ENCODE data around the gene CFAP43.

Gene CFAP43

DNA sequence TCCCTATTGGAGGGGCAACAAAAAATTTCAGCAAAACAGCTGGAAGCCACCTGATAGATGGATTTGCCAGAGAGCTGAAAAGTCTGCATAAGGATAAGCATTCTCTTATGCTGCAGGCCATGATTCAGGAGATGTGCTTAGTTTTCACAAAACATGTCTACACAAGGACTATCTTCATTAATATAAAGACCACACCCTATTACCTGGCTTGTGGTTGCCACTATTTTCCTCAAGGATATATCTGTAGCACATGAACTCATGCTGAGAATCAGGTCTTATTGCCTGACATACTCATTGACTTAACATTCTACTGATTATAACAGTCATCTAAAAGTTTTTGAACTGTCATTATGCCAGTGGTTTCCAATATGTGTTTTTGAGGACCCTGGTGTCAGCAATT, 139.4 kb downstream of the CFAP43 start:
- TF ChIP-seq, protein P1, sequence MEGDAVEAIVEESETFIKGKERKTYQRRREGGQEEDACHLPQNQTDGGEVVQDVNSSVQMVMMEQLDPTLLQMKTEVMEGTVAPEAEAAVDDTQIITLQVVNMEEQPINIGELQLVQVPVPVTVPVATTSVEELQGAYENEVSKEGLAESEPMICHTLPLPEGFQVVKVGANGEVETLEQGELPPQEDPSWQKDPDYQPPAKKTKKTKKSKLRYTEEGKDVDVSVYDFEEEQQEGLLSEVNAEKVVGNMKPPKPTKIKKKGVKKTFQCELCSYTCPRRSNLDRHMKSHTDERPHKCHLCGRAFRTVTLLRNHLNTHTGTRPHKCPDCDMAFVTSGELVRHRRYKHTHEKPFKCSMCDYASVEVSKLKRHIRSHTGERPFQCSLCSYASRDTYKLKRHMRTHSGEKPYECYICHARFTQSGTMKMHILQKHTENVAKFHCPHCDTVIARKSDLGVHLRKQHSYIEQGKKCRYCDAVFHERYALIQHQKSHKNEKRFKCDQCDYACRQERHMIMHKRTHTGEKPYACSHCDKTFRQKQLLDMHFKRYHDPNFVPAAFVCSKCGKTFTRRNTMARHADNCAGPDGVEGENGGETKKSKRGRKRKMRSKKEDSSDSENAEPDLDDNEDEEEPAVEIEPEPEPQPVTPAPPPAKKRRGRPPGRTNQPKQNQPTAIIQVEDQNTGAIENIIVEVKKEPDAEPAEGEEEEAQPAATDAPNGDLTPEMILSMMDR (IDR thresholded peaks at IDR 0.05; ENCODE audit: low read depth, low read length) = no peak
- DNase-seq (ENCODE audit: low read depth, low spot score) = no peak
- in situ Hi-C loops (cut with HindIII; ENCODE audit: low sequenced_read_pairs) = no loop called here
- no peak overlapping the region for H3K4me3 ChIP-seq (ENCODE audit: low read depth, low read length)

DNA sequence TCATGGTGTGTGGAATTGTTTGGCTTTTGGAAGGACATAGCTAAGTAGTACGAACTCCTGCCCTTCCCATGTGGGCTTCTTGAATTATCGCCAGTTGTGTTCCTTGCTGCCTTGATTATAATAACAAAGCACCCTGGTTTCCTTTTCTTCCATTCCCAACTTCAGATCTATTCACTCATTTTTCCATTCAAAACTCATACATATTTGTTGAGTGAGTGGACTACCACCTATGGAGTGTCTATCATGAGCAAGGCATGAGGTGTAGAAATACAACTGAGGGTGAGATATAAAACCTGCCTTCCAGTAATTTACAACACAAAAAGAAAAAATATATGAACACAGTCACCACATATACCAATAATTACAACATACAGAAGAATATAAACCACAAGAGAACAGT, 141.6 kb downstream of the CFAP43 start:
- in situ Hi-C loops (cut with HindIII; ENCODE audit: low sequenced_read_pairs) = no loop called here
- DNase-seq (ENCODE audit: low read depth, low spot score) = peak; percentile 72
- TF ChIP-seq, protein P1 (IDR thresholded peaks at IDR 0.05; ENCODE audit: low read depth, low read length) = no peak
- H3K4me3 ChIP-seq (ENCODE audit: low read depth, low read length) = no peak overlapping the region

DNA sequence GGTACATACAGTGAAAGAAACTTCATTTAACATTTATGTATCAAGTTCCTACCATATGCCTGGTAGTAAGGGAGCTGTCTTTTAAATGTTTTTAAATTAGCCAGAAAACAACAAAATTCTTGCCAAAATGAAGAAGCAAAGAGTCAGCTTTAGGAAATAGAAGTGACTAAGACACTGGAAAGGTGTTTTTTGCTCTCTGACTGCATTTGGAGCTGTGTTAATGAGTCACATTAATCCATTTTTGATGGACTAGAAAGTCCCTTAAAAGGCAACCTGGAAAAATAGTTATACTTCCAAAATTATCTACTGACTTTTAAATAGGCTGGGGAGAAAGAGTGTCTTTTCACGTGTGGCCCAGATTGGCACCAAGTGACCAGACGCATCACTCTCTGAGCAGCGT, 142.5 kb downstream of the CFAP43 start:
- no peak overlapping the region for H3K4me3 ChIP-seq (ENCODE audit: low read depth, low read length)
- in situ Hi-C loops (cut with HindIII; ENCODE audit: low sequenced_read_pairs) = no loop called here
- DNase-seq (ENCODE audit: low read depth, low spot score) = no peak
- TF ChIP-seq, protein P1 (IDR thresholded peaks at IDR 0.05; ENCODE audit: low read depth, low read length) = no peak

DNA sequence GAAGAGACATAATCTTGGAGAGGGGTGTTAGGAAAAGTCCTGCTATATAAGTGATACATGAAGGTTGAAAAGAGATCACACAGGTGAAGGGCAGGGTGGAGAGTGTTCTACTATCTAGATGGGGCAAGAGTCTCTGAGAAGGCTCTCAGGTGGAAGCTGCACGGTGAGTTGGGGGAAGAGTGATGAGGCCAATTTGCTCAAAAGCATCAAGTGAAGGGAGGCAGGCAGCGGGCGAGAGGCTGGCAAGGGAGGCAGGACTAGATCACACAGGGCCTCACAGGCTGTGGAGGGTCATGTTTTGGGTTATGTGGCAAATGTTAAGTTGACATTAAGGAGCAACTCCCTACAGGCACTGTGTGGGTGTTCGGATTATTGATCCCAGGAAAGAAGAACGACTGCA, 143.9 kb downstream of the CFAP43 start:
- in situ Hi-C loops (cut with HindIII; ENCODE audit: low sequenced_read_pairs) = no loop called here
- no peak for DNase-seq (ENCODE audit: low read depth, low spot score)
- TF ChIP-seq, protein P1 (IDR thresholded peaks at IDR 0.05; ENCODE audit: low read depth, low read length) = no peak
- no peak overlapping the region for H3K4me3 ChIP-seq (ENCODE audit: low read depth, low read length)

GRCh38 chr10:104085801-104086400, 146.3 kb downstream of the CFAP43 start, which contains the start of gene COL17A1:
COL17A1 (minus strand) TSS chr10:104085880; CDS start chr10:104080673, 5,207 bp downstream.
- in situ Hi-C loops (cut with HindIII; ENCODE audit: low sequenced_read_pairs) = no loop called here
- TF ChIP-seq, protein P1 (IDR thresholded peaks at IDR 0.05; ENCODE audit: low read depth, low read length) = no peak
- DNase-seq (ENCODE audit: low read depth, low spot score) = no peak
- H3K4me3 ChIP-seq (ENCODE audit: low read depth, low read length) = no peak within 1 kb of the TSS

DNA sequence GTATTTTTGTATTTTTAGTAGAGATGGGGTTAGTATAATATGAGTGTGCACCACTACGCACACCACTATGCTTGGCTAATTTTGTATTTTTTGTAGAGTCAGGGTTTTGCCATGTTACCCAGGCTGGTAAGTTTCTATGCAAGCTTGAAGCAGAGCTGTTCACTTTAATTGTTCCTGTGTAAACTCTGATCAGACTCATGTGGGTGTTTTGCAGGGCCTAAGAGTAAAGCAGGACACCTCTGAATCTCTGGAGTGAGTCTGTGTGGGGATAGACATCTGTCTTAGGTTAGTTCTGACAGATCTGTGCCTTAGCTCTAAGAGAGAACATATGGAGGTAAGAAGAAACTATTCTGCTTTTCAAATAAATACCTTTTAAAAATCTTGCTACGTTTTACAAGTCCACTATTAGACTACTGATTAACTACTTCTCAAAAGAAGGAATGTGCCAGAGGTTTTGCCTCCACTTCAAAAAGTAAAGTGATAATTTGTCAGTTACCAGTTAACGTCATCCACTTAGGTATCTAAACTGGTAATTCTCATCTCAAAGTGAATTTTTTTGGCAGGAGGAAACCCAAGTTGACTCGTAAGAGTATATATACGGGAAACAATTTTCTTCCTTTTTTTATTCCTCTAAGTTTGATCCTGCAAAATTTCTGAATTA, 147.6 kb downstream of the CFAP43 start:
- in situ Hi-C loops (cut with HindIII; ENCODE audit: low sequenced_read_pairs) = no loop called here
- DNase-seq (ENCODE audit: low read depth, low spot score) = no peak
- TF ChIP-seq, protein P1 (IDR thresholded peaks at IDR 0.05; ENCODE audit: low read depth, low read length) = no peak
- H3K4me3 ChIP-seq (ENCODE audit: low read depth, low read length) = no peak overlapping the region

All from astrocyte of the spinal cord (primary cell).